Measurements from ENCODE around the gene FBXL19.
A peak's percentile ranks its signal among the peaks of the same experiment; 100 is the strongest.

- TF ChIP-seq POLR2A (IDR thresholded peaks at IDR 0.05; ENCODE audit: low read depth, low read length) (peak; percentile 30; the same call in 1 of the 2 replicates), POLR2AphosphoS5 (IDR thresholded peaks at IDR 0.05; ENCODE audit: low read depth, low read length) (peak; percentile 70), SPI1 (IDR thresholded peaks at IDR 0.05; ENCODE audit: low read depth, low read length) (peak; percentile 98)
Observed at GRCh38 chr16:30948667-30949649, 25.6 kb downstream of the FBXL19 start, which contains the start of gene ORAI3.
